Activated CD4-positive, alpha-beta T cell treated with anti-CD3 and anti-CD28 coated beads, Interleukin-2, amount 10 ng/mL, durations not matched to agents 24 days and 14 days (primary cell): ENCODE results near the gene FILIP1L. TPM values are rescaled to one million over a fixed set of nuclear protein-coding genes. Genes with fewer than 3 reads are reported as not detected.

Experiments
- DNase-seq: peaks from one replicate; pipeline ENCODE4 v3.0.0; 2022
- H3K27ac Mint-ChIP-seq: one replicate; pipeline ENCODE4 v1.8.0; 2022; ENCODE audit warnings: mild to moderate bottlenecking, mixed read lengths
- H3K27me3 Mint-ChIP-seq: one replicate; pipeline ENCODE4 v1.8.0; 2022; ENCODE audit warnings: mixed read lengths
- H3K36me3 Mint-ChIP-seq: one replicate; pipeline ENCODE4 v1.8.0; 2022; ENCODE audit warnings: low read depth, mild to moderate bottlenecking, mixed read lengths
- H3K4me1 Mint-ChIP-seq: one replicate; pipeline ENCODE4 v1.8.0; 2021; ENCODE audit warnings: mixed read lengths
- H3K4me3 Mint-ChIP-seq: one replicate; pipeline ENCODE4 v1.8.0; 2022; ENCODE audit warnings: mild to moderate bottlenecking, moderate library complexity, mixed read lengths
- H3K9me3 Mint-ChIP-seq: one replicate; pipeline ENCODE4 v1.8.0; 2021; ENCODE audit warnings: mixed read lengths
- intact Hi-C: fragments of 100-400 bp; cut with micrococcal nuclease; formaldehyde crosslinking; loops from one replicate; pipeline ENCODE4 v1.15.1; 2023
- total RNA-seq: library from RNA; stranded (reverse); gene quantifications from 2 replicates; pipeline ENCODE4 v1.2.3, GENCODE V29; 2022

The FILIP1L gene
- total RNA-seq, 1 donor from 2014 or later = 1.4 TPM

DNA sequence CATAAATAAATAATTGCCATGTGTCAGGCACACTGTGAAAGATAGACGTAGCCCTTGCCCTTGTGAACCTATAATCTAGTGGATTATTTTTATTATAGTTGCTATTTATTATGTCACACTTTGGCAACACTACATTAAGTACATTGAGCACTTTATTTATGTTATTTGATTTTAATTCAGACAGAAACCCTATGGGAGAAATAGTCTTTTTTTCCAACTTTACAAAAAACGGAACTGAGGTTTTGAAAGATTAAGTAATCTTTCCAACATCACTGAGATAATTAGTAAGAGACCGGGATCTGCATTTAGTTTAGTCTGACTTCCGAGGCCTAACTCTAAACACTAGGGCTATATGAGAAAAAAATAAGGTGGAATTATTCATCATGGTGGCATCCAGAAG, 2.8 kb upstream of the FILIP1L start:
- Mint-ChIP-seq H3K27ac (no peak overlapping the region), H3K4me1 (no peaks in the 10 kb centered on the region), H3K4me3 (no peak overlapping the region), H3K9me3 (no peaks in the 10 kb centered on the region), H3K27me3 (no peaks in the 10 kb centered on the region), H3K36me3 (peaks cover 2% of the 10 kb centered on the region)
- no peak for DNase-seq
- intact Hi-C loops = no loop called here

DNA sequence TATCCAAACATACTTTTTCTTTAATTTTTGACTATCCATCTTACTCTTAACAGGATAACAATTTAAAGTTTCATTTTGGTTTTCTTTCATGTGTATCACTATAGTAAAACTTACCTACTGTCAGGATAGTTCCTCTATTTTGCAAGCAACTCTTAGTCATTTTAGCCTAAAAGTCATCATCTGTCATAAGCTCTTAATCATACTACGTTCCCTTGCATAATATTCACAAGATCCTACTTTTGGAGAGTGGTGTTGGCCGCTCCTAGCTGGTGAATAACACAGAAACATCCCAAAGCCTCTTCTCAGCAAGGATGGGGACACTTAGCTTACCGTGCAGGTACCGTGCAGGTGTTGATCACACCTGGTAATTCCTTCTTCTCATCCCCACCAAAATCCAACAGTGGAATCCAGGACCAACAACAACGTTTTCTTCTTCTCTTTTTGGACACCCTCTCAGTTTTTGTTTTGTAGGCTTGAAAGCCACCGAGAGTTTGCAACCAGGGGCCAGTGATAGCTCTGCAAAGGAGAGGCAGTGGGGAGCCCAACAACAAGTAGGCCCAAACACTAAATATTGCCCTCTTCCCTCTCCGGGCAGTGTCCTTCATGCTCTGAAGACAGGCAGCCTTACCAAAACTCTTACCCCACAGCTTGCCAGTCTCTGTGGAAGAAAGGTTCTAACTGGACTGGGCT, 433 bp downstream of the FILIP1L start:
- no peak for DNase-seq
- H3K36me3 Mint-ChIP-seq = peaks cover 4% of the 10 kb centered on the region
- H3K27ac Mint-ChIP-seq = no peak overlapping the region
- peaks cover 4% of the 10 kb centered on the region for H3K4me1 Mint-ChIP-seq
- no peaks in the 10 kb centered on the region for H3K27me3 Mint-ChIP-seq
- no peak overlapping the region for H3K4me3 Mint-ChIP-seq
- intact Hi-C loops = no loop called here
- H3K9me3 Mint-ChIP-seq = no peaks in the 10 kb centered on the region

DNA sequence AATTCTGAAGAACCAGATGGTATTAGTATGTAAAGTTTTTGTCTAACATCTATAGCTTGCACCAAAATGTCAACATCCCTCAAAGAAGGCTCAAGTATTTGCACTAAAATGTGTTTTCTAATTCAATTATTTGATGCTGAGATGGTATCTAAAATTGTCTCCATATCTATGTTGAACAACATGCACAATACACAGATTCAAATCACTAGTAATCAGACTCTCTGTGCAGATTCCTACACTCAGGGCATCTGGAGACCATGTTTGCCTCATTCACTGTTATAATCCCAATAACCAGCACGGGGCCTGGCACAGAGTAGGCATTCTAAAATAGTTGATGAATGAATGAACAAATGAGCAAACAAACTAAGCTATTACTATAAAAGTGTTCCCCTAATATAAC, 2.6 kb downstream of the FILIP1L start:
- Mint-ChIP-seq H3K27me3 (no peaks in the 10 kb centered on the region), H3K27ac (no peak overlapping the region), H3K9me3 (no peaks in the 10 kb centered on the region), H3K36me3 (peaks cover 7% of the 10 kb centered on the region), H3K4me3 (no peak overlapping the region), H3K4me1 (peaks cover 11% of the 10 kb centered on the region)
- no peak for DNase-seq
- intact Hi-C loops = no loop called here

DNA sequence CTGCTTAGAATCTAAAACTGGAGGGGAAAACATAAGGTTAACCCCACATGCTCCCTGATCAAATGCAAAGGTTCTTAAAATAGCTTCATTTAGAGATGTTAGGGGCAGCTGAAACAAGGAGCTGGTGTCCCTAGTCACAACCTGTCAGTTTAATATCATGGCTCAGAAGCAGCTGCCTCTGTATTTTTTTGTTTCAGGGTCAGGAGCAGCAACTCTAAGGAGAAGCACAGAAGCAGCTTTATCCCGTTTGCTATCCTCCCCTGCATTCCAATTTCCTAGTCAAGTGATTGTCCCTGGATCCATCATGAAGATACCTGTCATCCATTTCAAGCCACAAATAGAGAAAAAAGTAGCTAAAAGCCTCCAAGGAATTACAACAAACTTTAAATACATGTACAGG, 4.1 kb downstream of the FILIP1L start:
- no peaks in the 10 kb centered on the region for H3K27me3 Mint-ChIP-seq
- DNase-seq = no peak
- no peaks in the 10 kb centered on the region for H3K9me3 Mint-ChIP-seq
- intact Hi-C loops = no loop called here
- no peak overlapping the region for H3K4me3 Mint-ChIP-seq
- H3K36me3 Mint-ChIP-seq = peaks cover 6% of the 10 kb centered on the region
- H3K4me1 Mint-ChIP-seq = peaks cover 26% of the 10 kb centered on the region
- H3K27ac Mint-ChIP-seq = no peak overlapping the region

DNA sequence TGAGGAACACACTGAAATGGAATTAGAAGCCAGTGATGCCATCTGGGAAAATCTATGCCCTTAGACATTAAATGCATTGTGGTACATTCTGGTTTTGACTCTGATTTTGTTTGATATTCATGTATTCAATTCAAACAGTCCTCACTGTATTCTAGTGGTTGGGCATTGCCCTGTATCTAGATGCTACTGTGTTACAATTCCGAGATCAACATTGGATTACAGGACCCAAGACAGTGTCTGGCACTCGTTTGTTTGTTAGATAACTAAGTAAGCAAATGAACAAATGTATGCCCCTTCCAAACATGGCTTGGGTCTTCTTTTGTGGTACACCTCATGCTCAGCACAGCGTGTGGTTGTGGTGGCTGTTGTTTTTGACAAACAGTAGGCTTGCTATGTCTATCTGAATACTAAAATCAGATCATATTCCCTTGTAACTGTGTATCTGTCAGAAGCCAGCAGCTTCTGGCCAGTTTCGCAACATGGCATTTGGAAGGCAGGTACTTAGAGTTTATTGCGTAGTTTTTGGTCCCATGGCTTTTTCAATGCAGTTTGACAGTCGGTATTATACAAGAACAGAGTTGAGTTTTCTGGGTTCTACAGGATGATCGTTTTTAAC, 5.7 kb downstream of the FILIP1L start:
- Mint-ChIP-seq H3K27me3 (no peaks in the 10 kb centered on the region), H3K4me3 (no peak overlapping the region), H3K27ac (no peak overlapping the region), H3K9me3 (no peaks in the 10 kb centered on the region), H3K36me3 (peaks cover 12% of the 10 kb centered on the region), H3K4me1 (peaks cover 39% of the 10 kb centered on the region)
- no peak for DNase-seq
- intact Hi-C loops = no loop called here

DNA sequence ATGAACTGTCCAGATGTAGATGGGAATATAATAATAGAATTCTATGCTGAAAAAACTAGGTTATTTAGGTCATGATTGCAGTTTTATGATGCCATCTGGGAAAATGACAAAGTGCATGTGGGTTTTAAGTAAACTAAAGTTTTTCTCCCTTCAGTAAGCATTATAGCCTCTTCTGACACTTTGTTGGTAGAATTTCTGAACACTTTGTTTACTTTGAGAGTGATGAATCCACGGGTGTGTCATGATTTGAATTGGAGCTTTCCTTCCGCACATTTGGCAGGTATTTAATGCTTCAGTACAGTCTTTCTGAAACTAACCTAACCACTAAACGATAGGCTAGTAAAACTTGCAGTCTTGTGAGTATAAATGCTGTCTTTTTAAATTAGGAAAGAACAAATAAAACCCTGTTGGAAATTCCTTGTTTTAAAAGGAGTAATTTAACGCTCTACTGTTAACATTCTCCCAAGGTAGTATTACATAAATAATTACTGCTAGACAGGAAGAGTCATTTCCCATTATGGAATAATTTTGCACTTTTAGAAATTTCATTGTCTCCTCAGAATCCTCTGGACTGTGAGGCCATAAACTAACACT, 7.0 kb downstream of the FILIP1L start:
- intact Hi-C loops = no loop called here
- peaks cover 46% of the 10 kb centered on the region for H3K4me1 Mint-ChIP-seq

DNA sequence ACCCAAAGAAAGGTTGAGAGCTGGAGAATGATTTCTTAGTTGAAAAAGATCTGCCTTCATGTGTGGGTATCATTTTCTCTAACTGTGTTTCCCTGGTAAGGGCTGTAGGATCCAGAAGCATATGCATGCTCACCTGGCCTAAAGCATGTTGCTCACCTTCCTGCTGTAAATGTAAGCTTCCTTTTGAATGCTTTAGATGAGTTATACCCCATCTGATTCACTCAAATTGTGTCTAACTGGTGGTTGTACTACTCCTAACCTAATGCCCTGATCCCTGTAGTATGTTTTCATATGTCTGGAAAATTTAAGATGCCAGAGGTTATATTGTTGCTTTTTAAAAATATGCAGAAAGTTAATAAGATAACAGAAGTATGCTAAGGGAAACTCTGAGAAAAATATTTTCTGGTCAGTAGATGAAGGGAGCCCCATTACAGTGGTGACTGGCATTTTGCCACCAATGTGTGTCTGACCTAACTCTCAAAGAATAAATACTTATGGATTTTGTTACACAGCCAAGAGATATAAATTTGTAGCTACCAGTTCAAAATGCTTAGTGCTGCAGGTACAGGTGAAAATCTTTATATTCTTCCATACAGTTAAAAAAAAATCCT, 7.7 kb downstream of the FILIP1L start:
- H3K4me3 Mint-ChIP-seq = no peak overlapping the region
- H3K36me3 Mint-ChIP-seq = peaks cover 18% of the 10 kb centered on the region
- no peak overlapping the region for H3K27ac Mint-ChIP-seq
- H3K27me3 Mint-ChIP-seq = no peaks in the 10 kb centered on the region
- peaks cover 46% of the 10 kb centered on the region for H3K4me1 Mint-ChIP-seq
- DNase-seq = no peak
- peaks cover 8% of the 10 kb centered on the region for H3K9me3 Mint-ChIP-seq
- intact Hi-C loops = no loop called here

More for the DNA sequence above, 7.0 kb downstream of the FILIP1L start:
- H3K9me3 Mint-ChIP-seq = peaks cover 7% of the 10 kb centered on the region
- H3K27me3 Mint-ChIP-seq = no peaks in the 10 kb centered on the region
- H3K36me3 Mint-ChIP-seq = peaks cover 18% of the 10 kb centered on the region
- peak overlapping the region; percentile 11 for H3K27ac Mint-ChIP-seq
- DNase-seq = no peak
- no peak overlapping the region for H3K4me3 Mint-ChIP-seq

DNA sequence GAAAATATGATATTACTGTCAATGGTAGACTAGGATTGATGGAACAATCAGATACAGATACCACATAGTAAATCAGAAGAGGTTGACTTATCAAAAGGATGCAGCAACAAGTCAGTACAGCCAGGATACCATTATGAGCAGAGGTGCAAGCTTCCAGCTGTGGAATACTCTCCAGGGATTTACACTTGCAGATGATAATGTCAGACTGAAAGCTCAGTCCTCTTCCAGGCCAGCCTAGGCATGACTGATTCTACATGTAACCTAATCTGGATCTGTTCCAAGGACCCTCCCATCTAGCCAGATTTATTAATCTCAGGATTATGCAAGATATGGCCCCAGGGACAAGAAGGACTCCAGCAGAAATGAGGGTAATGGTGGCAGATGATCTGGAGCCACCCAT, 8.2 kb downstream of the FILIP1L start:
- Mint-ChIP-seq H3K36me3 (peaks cover 19% of the 10 kb centered on the region), H3K9me3 (peaks cover 13% of the 10 kb centered on the region), H3K27me3 (no peaks in the 10 kb centered on the region), H3K27ac (peak overlapping the region; percentile 86), H3K4me3 (no peak overlapping the region), H3K4me1 (peaks cover 46% of the 10 kb centered on the region)
- no peak for DNase-seq
- intact Hi-C loops = no loop called here

DNA sequence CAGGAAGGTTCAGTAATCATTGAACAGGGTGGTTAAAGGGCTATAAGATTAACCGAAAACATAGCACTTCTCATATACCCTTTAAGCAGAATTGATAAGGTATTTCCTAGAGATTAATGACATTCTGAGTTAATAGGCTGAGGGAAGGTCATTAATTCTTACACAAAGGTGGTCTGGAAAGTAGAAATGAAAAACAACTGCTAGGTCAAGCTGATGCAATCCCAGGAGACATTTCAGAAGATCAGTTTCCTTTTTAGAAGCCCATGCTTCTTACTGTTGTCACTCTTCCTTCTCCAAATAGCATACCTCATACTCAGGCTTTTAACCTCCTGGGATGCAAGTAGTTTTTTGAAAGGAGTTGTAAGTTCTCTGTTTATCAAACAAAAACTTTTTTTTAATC, 8.8 kb downstream of the FILIP1L start:
- DNase-seq = no peak
- peaks cover 15% of the 10 kb centered on the region for H3K9me3 Mint-ChIP-seq
- no peaks in the 10 kb centered on the region for H3K27me3 Mint-ChIP-seq
- H3K4me3 Mint-ChIP-seq = no peak overlapping the region
- peaks cover 43% of the 10 kb centered on the region for H3K4me1 Mint-ChIP-seq
- H3K36me3 Mint-ChIP-seq = peaks cover 20% of the 10 kb centered on the region
- H3K27ac Mint-ChIP-seq = peak overlapping the region; percentile 86
- intact Hi-C loops = loop anchor here (2.0 kb wide), 1 partner anchor 17 kb away; no protein-coding TSS in a partner anchor

DNA sequence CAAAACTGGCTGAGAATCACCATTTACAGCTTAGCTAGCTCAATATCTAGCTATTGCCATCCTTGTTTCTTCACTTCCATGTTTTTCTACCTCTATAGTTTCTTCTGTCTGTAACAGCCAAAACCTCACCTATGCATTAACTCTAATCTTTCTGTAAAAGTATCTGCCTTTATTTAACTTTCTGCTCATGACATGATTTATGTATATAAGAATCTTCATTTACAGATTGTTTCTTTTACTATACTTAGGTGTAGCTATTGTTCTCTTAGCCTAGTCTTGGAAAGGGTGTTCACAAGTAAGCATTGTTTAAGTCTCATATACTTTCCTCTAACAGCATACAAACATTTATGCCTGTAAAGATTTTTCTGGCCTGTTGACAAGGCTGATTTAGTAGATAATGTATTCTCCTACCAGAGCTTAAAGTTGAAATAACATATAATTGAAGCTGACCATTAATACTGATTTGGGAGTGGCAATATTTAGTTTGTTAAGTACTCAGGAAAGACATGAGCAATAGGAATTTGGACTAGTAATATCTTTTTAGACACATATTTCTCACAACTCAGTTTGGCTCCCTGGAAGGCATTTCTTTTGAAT, 9.4 kb downstream of the FILIP1L start:
- Mint-ChIP-seq H3K27me3 (no peaks in the 10 kb centered on the region), H3K9me3 (peaks cover 15% of the 10 kb centered on the region), H3K4me1 (peaks cover 43% of the 10 kb centered on the region), H3K4me3 (no peak overlapping the region), H3K27ac (peak overlapping the region; percentile 86), H3K36me3 (peaks cover 20% of the 10 kb centered on the region)
- no peak for DNase-seq
- intact Hi-C loops = loop anchor here (2.0 kb wide), 1 partner anchor 16 kb away; no protein-coding TSS in a partner anchor

DNA sequence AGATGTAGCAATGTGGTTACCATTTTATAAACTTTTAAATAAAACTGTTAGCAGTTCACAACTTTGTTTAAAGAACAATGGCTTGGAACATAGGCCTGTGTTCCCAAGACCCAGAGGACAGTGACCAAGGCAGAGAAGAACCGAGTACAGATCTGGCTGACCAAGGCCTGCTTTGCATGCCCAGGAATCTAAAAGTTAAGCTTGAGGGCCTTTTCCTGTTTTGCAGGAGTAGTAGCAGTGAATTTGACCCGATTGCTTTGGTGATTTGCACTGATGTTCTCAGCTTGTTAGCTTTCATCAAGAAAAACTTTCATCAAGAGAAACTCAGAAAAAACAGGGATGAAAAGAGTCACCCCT, 9.9 kb downstream of the FILIP1L start:
- Mint-ChIP-seq H3K36me3 (peaks cover 20% of the 10 kb centered on the region), H3K27me3 (no peaks in the 10 kb centered on the region), H3K27ac (peak overlapping the region; percentile 14), H3K9me3 (peaks cover 15% of the 10 kb centered on the region), H3K4me3 (no peak overlapping the region), H3K4me1 (peaks cover 43% of the 10 kb centered on the region)
- intact Hi-C loops = loop anchor here (2.0 kb wide), 1 partner anchor 16 kb away; no protein-coding TSS in a partner anchor
- no peak for DNase-seq

DNA sequence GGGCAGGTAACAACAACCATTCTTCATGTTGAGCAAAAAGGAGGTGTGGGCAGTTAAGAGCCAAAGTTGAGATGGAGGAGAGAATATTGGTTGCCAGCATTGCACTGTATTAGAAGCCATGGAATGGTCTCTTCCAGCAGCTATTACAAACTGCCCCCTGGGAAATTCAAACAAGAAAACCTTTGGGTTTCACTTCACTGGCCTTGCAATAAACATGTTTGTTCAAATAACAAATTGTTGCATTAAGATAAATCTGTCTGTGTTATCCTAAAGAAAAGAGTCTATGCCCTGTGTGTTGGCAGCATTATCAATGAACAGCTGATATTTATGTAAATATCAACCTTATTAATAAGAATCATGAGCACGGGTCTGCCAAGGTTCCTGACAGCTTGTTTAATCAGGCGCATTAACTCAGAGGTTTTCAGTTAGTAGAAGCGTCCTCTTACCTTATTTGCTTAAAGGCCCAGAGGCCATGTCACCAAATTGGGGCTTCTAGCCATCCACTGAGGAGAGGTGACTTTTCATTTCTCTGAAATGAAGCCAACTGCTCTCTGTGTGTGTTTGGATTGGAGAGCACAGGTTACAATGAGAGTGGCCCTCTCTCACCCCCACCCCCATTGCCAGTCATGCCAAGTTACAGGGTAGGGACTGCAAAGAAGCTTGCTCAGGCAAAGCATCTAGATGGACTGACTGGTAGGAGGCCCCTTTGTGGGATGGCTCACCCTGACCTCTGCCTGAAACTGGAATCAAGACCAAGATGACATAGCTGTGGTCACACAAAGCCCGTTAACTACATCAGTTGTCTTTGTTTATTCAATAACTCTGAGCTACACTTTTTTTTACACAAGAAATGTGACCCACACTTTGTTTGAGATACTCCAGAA, 10.5 kb downstream of the FILIP1L start:
- H3K9me3 Mint-ChIP-seq = peaks cover 15% of the 10 kb centered on the region
- H3K4me3 Mint-ChIP-seq = no peak overlapping the region
- peaks cover 20% of the 10 kb centered on the region for H3K36me3 Mint-ChIP-seq
- H3K27ac Mint-ChIP-seq = peak overlapping the region; percentile 14
- intact Hi-C loops = loop anchor here (2.0 kb wide), 1 partner anchor 15 kb away; no protein-coding TSS in a partner anchor
- H3K27me3 Mint-ChIP-seq = no peaks in the 10 kb centered on the region
- DNase-seq = no peak
- peaks cover 42% of the 10 kb centered on the region for H3K4me1 Mint-ChIP-seq

DNA sequence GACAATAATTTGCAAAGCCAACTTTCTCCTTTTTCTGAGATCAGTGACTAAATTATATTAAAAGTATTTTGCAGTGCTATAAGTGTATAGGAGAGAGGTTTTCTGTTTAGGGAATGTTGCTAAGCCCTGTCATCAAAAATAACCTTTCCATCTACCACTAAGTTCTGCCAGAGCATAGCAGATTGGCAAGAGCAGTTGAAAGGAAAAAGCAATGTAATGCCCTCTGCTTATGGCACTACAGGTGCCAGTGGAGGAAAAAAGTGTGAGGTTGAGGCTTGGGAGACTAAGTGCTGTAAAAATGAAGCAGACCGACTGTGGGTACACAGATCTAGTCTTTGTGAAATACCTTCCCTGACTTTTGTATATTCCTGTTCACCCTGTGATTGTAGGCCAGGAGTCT, 11.5 kb downstream of the FILIP1L start:
- Mint-ChIP-seq H3K4me1 (peaks cover 41% of the 10 kb centered on the region), H3K27ac (no peak overlapping the region), H3K9me3 (peaks cover 15% of the 10 kb centered on the region), H3K4me3 (no peak overlapping the region), H3K36me3 (peaks cover 17% of the 10 kb centered on the region), H3K27me3 (no peaks in the 10 kb centered on the region)
- DNase-seq = no peak
- intact Hi-C loops = no loop called here
